Astrocyte (in vitro differentiated cells and primary cell): Measurements from ENCODE around the gene AFG1L. TPM values are rescaled to one million over a fixed set of nuclear protein-coding genes. Genes with fewer than 3 reads are reported as not detected.

Experiments used
- DNase-seq: peaks from one replicate; pipeline ENCODE4 v3.0.0-alpha.2; 2010; ENCODE audit warnings: low read depth
- FAIRE-seq: peaks from 2 replicates; lab custom pipeline; 2011; peaks lifted over from hg19 to GRCh38; lab: Jason Lieb, UNC
- H2AFZ ChIP-seq: 2 replicates; pipeline ENCODE4 v1.6.0; 2012; ENCODE audit warnings: low read depth, low read length, inconsistent platforms
- H3K27ac ChIP-seq: 2 replicates; pipeline ENCODE4 v1.5.1; 2011; ENCODE audit warnings: low read depth, low read length, inconsistent platforms
- H3K27me3 ChIP-seq: 2 replicates; pipeline ENCODE4 v1.6.0; 2011; ENCODE audit warnings: low read length, inconsistent platforms; ENCODE audit not compliant: insufficient read depth
- H3K36me3 ChIP-seq: 2 replicates; pipeline ENCODE4 v1.5.1; 2011; ENCODE audit warnings: low read length, inconsistent platforms; ENCODE audit not compliant: insufficient read depth
- H3K4me1 ChIP-seq: 2 replicates; pipeline ENCODE4 v1.5.1; 2011; ENCODE audit warnings: low read length, inconsistent platforms; ENCODE audit not compliant: insufficient read depth
- H3K4me2 ChIP-seq: 2 replicates; pipeline ENCODE4 v1.6.0; 2012; ENCODE audit warnings: low read length, inconsistent platforms
- H3K4me3 ChIP-seq: 2 replicates; pipeline ENCODE4 v1.5.1; 2011; ENCODE audit warnings: low read depth, mild to moderate bottlenecking, low read length, inconsistent platforms; ENCODE audit not compliant: insufficient read depth
- H3K79me2 ChIP-seq: 2 replicates; pipeline ENCODE4 v1.6.0; 2012; ENCODE audit warnings: mild to moderate bottlenecking, low read length, inconsistent platforms; ENCODE audit not compliant: insufficient read depth
- H3K9ac ChIP-seq: 2 replicates; pipeline ENCODE4 v1.6.0; 2012; ENCODE audit warnings: mild to moderate bottlenecking, low read length, inconsistent platforms
- H3K9me3 ChIP-seq: 2 replicates; pipeline ENCODE4 v1.5.1; 2012; ENCODE audit warnings: low read depth, mild to moderate bottlenecking, low read length, inconsistent platforms; ENCODE audit not compliant: insufficient read depth
- H4K20me1 ChIP-seq: 2 replicates; pipeline ENCODE4 v1.6.0; 2012; ENCODE audit warnings: low read length, inconsistent platforms; ENCODE audit not compliant: insufficient read depth
- H3K27ac Mint-ChIP-seq: one replicate; pipeline ENCODE4 v1.8.0; 2021; ENCODE audit warnings: mild to moderate bottlenecking, mixed read lengths; ENCODE audit not compliant: unreplicated experiment
- H3K27me3 Mint-ChIP-seq: one replicate; pipeline ENCODE4 v1.8.0; 2021; ENCODE audit warnings: low read depth, mixed read lengths; ENCODE audit not compliant: unreplicated experiment
- H3K36me3 Mint-ChIP-seq: one replicate; pipeline ENCODE4 v1.8.0; 2021; ENCODE audit warnings: low read depth, mixed read lengths; ENCODE audit not compliant: unreplicated experiment
- H3K4me1 Mint-ChIP-seq: one replicate; pipeline ENCODE4 v1.8.0; 2021; ENCODE audit warnings: low read depth, mixed read lengths; ENCODE audit not compliant: unreplicated experiment
- H3K4me3 Mint-ChIP-seq: one replicate; pipeline ENCODE4 v1.8.0; 2021; ENCODE audit warnings: mild to moderate bottlenecking, moderate library complexity, mixed read lengths; ENCODE audit not compliant: unreplicated experiment
- H3K9me3 Mint-ChIP-seq: one replicate; pipeline ENCODE4 v1.8.0; 2021; ENCODE audit warnings: mild to moderate bottlenecking, mixed read lengths; ENCODE audit not compliant: unreplicated experiment
- EZH2 ChIP-seq: IDR thresholded peaks from 2 replicates; pipeline ENCODE4 v1.6.1; 2012; ENCODE audit warnings: mild to moderate bottlenecking, low read length, inconsistent platforms; ENCODE audit not compliant: insufficient read depth
- total RNA-seq: library from RNA; stranded (reverse); gene quantifications from 2 replicates; pipeline ENCODE4 v1.2.1, GENCODE V29; 2021
- TF ChIP-seq, protein P1 (sequence below): IDR thresholded peaks from 2 replicates; pipeline ENCODE4 v1.5.1; 2011; ENCODE audit warnings: low read depth, mild to moderate bottlenecking, inconsistent platforms, low read length, moderate library complexity; ENCODE audit not compliant: insufficient read depth

The AFG1L gene
- total RNA-seq, 1 donor from 2014 or later: 7.9 TPM

DNA sequence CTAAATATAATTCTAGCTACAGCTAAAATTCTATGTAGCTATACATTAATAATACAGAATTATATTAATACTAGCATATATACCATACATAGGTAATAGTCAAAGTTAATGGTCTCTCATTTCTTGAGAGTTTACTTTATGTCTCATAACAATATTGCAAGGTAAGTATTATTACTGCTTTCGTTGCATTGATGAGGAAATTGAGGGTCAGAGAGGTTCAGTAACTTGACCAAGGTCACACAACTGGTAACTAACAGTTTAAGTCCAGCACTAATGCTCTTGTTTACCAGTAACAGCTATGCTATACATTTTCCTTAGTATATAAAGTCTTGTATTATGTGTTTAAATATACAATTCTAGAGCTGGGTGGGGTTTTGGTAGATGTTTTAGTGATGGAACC lies 67.6 kb downstream of the AFG1L start:
- Histone ChIP-seq H3K27ac (no peak overlapping the region), H4K20me1 (no peaks in the 10 kb centered on the region), H3K79me2 (no peaks in the 10 kb centered on the region), H3K9me3 (no peaks in the 10 kb centered on the region), H3K4me1 (peaks cover 9% of the 10 kb centered on the region), H3K27me3 (no peaks in the 10 kb centered on the region), H3K9ac (no peak overlapping the region), H3K36me3 (no peaks in the 10 kb centered on the region), H2AFZ (no peak overlapping the region), H3K4me2 (no peak overlapping the region), H3K4me3 (no peak overlapping the region)
- H3K27me3 Mint-ChIP-seq: no peaks in the 10 kb centered on the region
- H3K9me3 Mint-ChIP-seq: no peaks in the 10 kb centered on the region
- no peak overlapping the region for H3K4me3 Mint-ChIP-seq
- peaks cover 25% of the 10 kb centered on the region for H3K4me1 Mint-ChIP-seq
- no peak overlapping the region for H3K27ac Mint-ChIP-seq
- H3K36me3 Mint-ChIP-seq: peaks cover 3% of the 10 kb centered on the region
- no peak for TF ChIP-seq EZH2
- TF ChIP-seq, protein P1, sequence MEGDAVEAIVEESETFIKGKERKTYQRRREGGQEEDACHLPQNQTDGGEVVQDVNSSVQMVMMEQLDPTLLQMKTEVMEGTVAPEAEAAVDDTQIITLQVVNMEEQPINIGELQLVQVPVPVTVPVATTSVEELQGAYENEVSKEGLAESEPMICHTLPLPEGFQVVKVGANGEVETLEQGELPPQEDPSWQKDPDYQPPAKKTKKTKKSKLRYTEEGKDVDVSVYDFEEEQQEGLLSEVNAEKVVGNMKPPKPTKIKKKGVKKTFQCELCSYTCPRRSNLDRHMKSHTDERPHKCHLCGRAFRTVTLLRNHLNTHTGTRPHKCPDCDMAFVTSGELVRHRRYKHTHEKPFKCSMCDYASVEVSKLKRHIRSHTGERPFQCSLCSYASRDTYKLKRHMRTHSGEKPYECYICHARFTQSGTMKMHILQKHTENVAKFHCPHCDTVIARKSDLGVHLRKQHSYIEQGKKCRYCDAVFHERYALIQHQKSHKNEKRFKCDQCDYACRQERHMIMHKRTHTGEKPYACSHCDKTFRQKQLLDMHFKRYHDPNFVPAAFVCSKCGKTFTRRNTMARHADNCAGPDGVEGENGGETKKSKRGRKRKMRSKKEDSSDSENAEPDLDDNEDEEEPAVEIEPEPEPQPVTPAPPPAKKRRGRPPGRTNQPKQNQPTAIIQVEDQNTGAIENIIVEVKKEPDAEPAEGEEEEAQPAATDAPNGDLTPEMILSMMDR: no peak
- FAIRE-seq (no peak), DNase-seq (no peak)

DNA sequence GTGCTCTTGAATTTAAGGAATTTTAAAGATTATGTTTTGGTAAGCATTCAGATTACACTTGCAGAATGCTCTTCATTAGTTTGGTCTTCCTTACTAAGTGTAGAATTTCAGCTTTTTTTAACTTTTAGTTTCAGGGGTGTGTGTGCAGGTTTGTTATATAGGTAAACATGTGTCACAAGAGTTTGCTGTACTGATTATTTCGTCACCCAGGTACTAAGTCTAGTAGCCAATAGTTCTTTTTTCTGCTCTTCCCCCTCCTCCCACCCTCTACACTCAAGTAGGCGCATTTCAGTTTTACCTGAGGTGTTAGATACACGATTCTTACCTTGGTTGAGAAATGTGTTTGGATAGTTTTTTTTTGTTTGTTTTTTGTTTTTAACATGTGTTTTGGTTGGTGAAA lies 68.3 kb downstream of the AFG1L start:
- peaks cover 9% of the 10 kb centered on the region for H3K4me1 ChIP-seq
- no peaks in the 10 kb centered on the region for H3K9me3 Mint-ChIP-seq
- peaks cover 3% of the 10 kb centered on the region for H3K36me3 Mint-ChIP-seq
- peak; percentile 23 for FAIRE-seq
- no peak overlapping the region for H3K4me2 ChIP-seq
- DNase-seq: no peak
- H3K36me3 ChIP-seq: no peaks in the 10 kb centered on the region
- no peak for TF ChIP-seq EZH2
- TF ChIP-seq, protein P1: no peak
- no peaks in the 10 kb centered on the region for H3K9me3 ChIP-seq
- peaks cover 25% of the 10 kb centered on the region for H3K4me1 Mint-ChIP-seq
- H4K20me1 ChIP-seq: no peaks in the 10 kb centered on the region
- no peak overlapping the region for H3K27ac Mint-ChIP-seq
- H3K79me2 ChIP-seq: no peaks in the 10 kb centered on the region
- H3K4me3 ChIP-seq: no peak overlapping the region
- no peak overlapping the region for H3K27ac ChIP-seq
- H3K27me3 Mint-ChIP-seq: no peaks in the 10 kb centered on the region
- no peaks in the 10 kb centered on the region for H3K27me3 ChIP-seq
- no peak overlapping the region for H3K4me3 Mint-ChIP-seq
- H3K9ac ChIP-seq: no peak overlapping the region
- H2AFZ ChIP-seq: no peak overlapping the region

DNA sequence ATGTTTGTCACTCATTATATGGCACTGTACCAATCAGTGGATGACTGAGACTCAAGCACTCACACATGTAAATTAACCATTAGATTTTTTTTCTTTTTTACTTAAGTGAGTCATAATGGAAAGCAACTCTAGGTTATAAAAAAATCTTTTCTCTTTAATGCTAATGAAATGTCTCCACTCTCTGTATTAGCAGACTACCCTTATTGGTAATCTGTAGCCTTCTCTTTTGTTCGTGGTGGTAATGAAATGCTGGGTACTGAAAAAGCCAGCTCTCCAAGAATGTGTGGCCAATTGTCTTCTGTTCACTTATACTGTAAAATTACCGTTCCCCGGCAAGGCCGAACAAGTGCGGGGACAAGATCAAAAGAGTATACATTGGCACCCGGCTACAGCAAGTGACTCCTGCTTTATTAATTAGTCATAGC lies 69.0 kb downstream of the AFG1L start:
- H3K4me1 Mint-ChIP-seq: peaks cover 29% of the 10 kb centered on the region
- no peak overlapping the region for H3K27ac Mint-ChIP-seq
- DNase-seq (peak; percentile 23), FAIRE-seq (no peak)
- H3K27me3 Mint-ChIP-seq: no peaks in the 10 kb centered on the region
- peak overlapping the region; percentile 15 for H3K4me3 Mint-ChIP-seq
- Histone ChIP-seq H2AFZ (peak overlapping the region; percentile 36), H3K4me1 (peaks cover 9% of the 10 kb centered on the region), H3K9ac (peak overlapping the region; percentile 40), H3K36me3 (no peaks in the 10 kb centered on the region), H4K20me1 (no peaks in the 10 kb centered on the region), H3K4me2 (peak overlapping the region; percentile 76), H3K9me3 (no peaks in the 10 kb centered on the region), H3K4me3 (peak overlapping the region; percentile 40), H3K27ac (no peak overlapping the region), H3K27me3 (no peaks in the 10 kb centered on the region), H3K79me2 (no peaks in the 10 kb centered on the region)
- peaks cover 3% of the 10 kb centered on the region for H3K36me3 Mint-ChIP-seq
- H3K9me3 Mint-ChIP-seq: no peaks in the 10 kb centered on the region
- TF ChIP-seq EZH2: no peak
- TF ChIP-seq, protein P1: no peak
